NOMO-1 treated with dmso at 0.1 percent for 144 hours (cell line): ENCODE measurements around the gene PPDPF.

ENCODE experiments used
- DNase-seq: peaks from one replicate; lab custom pipeline; 2025; ENCODE audit not compliant: unreplicated experiment; lab: John Stamatoyannopoulos, UW

Gene PPDPF

DNA sequence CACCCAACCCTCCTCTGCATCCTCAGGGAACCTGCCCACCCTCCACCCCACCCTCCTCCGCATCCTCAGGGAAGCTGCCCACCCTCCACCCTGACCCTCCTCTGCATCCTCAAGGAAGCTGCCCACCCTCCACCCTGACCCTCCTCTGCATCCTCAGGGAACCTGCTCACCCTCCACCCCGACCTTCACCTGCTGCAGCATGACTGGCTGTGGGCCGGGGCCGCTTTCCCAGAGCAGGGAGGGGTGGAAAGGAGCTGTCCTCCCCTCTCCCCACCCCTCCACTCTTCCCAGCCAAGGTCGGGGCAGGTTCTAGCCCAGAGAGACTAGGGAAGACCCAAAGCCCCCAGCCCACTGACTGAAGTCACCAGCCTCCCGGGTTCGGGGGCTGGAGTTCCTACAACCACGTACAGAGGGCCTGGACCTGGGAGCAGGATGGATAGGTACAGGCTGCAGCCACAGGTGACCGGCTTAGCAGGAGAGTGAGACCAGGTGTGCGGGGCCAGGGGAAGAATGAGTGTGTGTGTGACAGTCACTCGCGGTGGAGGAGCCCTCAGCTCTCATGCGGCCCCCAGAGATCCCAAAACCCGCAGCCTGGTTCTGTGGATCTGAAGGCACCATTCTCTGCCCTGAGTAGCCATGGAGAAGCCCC, 33.3 kb upstream of the PPDPF start:
- no peak for DNase-seq

DNA sequence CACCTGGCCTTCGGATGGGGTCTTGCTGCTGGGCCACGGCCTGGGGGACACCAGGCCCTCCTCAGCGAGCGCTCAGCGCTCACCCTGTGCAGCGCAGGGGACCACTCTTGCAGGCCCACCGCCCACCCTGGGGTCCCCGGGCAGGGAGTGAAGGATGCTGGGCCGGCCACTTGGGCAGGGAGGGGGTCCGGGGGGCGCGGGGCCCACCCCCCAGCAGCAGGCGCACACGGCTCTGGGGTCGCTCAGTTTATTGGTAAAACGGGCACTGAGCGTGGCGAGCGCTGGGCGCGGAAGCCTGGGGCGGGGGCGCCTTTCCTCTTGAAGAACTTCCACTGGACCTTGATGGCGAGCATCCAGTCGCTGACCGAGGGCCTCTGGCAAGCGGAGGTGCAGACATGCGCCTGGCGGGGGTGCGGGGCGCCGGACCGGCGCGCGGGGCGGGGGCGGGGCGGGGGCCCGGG, 32.8 kb upstream of the PPDPF start:
- DNase-seq: no peak

DNA sequence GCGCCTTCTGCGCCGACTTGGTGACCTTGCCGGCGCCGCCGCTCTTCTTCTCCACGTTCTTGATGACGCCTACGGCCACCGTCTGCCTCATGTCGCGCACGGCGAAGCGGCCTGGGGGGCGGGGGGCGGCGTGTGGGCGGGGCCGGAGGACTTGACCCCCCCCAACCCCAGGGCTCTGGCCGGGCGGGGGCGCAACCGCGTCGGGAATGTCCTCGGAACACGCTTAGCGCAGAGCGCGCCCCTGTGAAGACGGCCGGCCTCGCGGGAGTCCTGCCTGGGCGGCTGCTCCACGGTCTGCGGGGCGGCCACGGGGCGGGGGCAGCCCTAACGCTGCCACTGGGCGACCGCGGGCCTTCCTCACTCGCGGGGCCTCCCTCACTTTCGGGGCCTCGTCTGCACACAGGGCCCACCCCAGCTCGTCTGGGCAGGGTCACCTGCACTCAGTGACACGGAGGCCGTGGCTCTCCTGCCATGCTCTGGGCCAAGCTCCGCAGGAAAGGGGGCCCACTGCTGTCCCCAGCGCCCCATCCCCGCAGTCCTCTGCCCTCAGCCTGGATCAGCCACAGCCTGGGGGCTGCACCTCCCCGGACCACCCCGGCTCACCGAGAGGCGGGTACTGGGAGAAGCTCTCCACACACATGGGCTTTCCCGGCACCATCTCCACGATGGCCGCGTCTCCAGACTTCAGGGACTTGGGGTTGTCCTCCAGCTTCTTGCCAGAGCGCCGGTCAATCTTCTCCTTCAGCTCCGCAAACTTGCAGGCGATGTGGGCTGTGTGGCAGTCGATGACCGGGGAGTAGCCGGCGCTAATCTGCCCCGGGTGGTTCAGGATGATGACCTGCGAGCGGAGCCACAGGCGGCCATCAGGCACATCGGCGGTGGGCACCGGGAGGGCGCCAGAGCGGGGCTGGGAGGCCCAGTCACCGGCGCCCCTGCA, 32.0 kb upstream of the PPDPF start:
- no peak for DNase-seq

DNA sequence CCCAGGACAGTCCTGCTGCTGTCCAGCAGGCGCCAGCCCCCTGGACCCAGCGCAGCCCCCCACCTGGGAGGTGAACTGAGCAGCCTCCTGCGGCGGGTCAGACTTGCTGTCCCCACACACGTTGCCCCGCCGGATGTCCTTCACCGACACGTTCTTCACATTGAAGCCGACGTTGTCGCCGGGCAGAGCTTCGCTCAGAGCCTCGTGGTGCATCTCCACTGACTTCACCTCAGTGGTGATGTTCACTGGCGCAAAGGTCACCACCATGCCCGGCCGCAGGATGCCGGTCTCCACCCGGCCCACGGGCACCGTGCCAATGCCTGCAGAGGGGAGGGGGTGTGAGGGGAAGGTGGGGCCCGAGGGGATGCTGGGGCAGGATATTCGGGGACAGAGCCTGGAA, 30.1 kb upstream of the PPDPF start:
- no peak for DNase-seq

DNA sequence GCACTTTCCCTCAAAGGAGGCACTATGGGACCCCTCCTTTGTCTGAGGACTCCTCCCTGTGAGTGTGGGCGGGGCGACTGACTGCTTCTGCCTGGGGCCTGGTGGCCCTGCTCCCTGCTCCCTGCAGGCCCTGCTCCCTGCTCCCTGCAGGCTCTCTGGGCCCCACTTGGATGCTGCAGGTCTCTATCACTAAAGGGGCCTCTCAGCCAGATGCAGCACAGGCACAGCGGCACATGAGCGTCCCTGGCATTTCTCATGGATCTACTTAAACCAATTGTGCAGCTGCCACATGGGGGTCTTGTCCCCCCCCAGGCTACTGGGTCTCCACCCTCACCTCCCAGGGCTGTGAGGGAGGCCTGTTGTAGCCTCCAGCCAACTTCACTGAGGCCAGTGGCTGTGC, 29.5 kb upstream of the PPDPF start:
- DNase-seq: no peak

DNA sequence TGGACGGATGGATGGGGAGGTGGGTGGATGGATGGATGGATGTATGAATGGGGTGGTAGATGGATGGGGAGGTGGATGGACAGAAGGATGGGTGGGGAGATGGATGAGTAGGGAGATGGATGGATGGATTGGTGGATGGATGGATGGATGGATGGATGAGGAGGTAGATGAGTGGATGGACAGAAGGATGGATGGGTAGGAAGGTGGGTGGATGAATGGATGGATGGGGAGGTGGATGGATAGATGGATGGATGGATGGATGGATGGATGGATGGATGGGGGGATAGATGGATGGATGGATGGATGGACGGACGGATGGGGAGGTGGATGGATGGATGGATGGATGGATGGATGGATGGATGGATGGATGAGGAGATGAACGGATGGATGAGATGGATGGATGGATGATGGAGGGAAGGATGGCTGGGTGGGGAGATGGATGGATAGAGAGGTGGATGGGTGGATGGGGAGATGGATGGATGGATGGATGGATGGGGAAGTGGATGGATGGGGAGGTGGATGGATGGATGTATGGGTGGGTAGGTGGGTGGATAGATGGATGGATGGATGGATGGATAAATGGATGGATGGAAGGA, 28.8 kb upstream of the PPDPF start:
- DNase-seq: no peak

DNA sequence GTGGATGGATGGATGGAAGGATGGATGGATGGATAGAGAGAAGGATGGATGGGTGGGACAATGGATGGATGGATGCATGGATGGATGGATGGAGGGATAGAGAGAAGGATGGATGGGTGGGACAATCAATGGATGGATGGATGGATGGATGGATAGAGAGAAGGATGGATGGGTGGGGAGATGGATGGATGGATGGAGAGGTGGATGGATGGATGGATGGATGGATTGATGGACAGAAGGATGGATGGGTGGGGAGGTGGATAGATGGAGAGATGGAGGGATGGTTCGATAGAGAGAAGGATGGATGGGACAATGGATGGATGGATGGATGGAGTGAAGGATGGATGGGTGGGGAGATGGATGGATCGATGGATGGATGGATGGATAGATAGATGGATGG, 28.0 kb upstream of the PPDPF start:
- DNase-seq: no peak

DNA sequence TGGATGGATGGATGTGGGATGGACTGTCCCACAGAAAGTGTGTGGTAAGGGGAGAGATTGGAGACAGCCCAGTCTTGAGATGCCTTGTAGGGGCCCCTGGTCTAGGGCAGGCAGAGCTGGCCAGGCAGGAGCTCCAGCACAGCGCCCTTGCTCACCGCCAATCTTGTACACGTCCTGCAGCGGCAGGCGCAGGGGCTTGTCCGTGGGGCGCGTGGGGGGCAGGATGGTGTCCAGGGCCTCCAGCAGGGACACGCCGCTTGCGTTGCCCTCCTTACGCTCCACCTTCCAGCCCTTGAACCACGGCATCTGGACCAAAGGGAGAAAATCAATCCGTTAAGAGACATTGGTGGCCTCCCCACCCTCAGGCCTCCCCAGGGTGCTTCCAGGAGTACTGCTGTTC, 27.6 kb upstream of the PPDPF start:
- DNase-seq: no peak

DNA sequence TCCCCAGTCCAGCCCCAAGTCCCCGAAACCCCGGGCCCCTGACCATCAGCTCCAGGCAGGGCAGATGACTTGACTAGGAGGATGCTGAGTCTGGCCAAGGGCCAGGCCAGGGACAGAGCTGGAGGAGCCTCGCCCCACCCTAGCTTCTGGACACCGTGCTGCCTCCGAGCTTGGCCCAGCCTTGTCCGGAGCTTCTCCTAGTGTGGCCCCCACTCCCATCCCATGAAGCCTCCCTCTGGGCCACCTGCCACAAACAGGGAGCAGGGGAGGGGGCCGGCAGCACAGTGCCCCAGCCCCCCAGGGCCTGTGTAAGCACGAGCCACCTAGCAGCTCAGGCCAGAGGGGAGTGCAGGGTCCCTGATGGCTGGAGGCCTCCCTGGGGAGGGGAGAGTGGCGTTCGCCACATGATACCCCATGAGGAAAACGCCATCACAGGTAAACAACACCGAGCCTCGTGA, 27.0 kb upstream of the PPDPF start:
- no peak for DNase-seq

DNA sequence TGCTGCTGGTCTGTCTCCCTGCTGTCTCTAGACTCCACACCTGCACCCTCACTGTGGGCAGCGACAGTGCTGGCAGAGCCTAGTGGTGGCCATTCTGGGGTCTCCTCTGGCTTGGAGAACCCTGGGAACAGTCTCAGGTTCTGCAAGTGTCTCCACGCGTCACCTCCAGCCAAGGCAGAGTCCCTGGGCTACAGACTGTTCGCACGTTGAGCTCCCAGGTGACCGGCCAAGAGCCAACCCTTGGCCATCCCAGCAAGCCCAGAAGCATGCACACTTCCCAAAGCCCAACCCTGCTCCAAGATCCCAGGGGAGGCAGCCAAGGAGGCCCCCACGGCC, 26.5 kb upstream of the PPDPF start:
- DNase-seq: no peak

DNA sequence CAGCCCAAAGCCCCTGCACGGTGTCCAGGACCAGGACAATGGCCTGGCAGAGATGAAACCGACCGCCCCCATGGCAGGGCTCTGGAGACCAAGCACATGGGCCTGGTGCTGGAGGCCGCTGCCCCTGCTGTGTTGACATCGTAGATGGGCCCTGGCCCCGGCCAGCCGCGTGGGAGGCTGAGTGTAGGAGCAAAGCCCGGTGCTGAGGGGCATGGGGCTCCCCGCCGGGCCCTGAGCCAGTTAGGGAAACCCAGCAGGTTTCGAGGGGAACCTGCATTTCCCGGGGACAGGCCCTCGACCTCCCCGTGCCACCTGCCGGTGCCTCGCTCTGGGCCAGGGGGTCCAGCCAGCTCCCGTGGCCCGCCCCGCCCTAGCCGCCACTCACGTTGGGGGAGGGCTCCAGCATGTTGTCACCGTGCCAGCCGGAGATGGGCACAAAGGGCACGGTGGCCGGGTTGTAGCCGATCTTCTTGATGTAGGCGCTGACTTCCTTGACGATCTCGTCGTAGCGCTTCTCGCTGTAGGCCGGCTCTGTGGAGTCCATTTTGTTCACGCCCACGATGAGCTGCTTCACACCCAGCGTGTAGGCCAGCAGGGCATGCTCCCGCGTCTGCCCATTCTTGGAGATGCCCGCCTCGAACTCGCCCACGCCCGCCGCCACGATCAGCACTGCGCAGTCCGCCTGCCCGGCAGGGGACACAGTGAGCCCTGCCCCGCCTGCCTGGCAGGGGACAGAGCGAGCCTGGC, 26.0 kb upstream of the PPDPF start:
- no peak for DNase-seq

DNA sequence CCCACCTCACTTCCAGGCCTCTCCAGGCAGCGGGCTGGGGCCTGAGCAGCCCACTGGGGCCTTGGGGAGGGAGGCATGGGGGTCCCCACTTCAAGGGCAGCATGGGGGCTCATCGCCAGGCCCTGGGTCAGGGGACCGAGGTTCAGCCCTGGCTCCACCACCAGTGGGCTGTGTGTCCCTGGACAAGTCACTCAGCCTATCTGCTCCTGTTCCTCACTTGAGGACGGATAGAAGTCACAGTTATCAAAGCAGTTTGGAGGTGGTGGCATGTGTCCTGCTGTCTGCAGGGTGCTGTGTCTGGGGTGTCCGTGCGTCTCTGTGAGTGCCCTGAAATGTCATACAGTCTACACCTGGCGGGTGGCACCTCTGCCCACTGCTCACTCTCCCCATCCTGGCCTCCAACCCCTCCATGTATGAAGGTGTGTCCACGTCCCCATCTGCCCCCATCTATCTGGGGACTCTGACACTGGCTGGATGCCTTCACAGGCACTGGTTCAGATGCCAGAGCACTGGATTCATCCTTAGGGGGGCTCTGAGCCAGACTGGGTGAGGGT, 25.3 kb upstream of the PPDPF start:
- no peak for DNase-seq

DNA sequence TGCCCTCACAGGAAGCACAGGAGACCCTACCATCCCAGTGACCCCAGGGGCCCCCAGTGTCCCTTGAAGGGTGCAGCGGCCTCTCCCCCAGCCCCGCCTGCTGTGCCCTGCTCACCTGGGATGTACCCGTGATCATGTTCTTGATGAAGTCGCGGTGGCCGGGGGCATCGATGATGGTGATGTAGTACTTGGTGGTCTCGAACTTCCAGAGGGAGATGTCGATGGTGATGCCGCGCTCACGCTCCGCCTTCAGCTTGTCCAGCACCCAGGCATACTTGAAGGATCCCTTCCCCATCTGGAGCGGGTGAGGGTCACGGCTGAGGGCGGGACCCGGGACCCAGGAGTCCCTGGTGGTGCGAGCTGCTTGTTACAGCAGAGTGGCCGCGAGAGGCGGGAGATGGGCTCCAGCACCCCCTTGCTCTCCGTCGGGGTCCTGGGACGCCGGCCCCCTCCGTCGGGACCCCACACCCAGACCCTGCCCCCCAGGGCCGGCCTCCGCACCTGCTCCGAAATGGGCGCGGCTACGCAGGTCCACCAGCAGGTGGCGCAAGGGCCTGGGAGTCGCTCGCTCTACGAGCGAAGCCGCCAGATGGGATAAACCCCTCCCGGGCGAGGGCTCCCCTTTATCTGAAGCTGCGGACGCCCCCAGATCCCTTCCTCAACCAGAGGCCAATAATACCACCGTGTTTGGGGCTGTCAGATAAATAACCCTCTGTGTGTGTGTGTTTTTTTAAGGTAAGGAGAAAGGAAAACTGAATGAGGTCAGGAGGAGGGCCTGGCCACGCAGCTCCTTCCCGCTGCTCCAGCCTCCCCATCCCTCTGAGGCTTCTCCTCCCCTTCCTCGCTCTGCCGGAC, 24.6 kb upstream of the PPDPF start:
- no peak for DNase-seq

DNA sequence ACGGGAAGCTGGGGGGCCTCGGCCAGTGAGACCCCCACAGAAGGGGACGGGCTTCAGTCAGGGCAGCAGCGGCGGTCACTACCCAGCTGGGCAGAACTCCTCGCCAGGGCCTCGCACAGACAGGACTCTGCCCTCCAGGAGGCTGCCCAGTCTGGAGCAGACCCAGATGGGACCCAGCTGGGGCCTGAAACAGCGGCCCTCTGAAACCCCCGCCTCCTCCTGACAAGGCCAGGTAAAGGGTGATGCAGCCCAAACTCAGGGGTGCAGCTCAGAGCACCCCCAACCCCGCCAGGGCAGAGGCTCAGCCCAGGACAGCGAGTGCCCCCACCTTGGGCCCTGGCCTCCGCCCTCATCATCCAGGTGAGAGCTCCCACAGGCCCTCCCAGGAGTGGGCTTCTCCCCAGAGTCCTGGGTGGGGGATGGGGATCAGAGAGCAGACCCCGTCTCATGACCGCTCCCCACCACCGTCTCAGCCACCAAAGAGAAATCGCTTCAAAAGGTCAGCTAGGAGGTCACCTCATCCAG, 23.9 kb upstream of the PPDPF start:
- no peak for DNase-seq

DNA sequence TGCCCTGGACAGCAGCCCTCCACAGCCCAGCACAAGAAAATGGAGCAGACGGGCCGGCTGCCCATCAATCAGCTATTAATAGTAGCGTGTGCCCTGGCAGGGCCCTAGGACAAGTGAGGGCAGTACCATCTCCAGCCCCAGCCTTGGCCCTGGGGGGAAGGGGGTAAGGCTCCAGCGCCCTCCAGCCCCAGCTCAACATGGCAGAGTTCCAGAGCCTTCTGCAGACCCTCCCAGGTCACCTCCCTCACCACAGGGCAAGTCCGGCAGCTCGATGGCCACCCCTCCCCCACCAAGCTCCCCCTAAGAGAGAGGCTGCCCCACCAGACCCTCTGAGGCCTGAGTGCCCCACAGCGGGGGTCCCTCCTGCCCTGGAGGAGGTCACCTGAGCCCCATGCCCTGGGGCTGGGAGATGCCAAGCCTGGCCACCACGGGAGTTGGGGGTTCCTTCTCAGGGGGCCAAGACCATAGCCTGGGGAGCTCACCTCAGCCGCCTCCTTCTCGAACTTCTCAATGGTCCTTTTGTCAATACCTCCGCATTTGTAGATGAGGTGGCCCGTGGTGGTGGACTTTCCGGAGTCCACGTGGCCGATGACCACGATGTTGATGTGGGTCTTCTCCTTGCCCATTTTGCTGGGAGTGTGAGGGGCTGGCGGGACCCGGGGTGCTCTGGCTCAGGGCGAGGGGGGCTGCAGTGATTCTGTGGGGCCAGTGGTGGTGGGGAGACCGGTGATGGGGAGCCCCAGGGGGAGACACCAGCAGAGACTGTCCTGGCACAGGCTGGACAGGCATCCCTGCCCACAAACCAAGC, 23.2 kb upstream of the PPDPF start:
- no peak for DNase-seq

DNA sequence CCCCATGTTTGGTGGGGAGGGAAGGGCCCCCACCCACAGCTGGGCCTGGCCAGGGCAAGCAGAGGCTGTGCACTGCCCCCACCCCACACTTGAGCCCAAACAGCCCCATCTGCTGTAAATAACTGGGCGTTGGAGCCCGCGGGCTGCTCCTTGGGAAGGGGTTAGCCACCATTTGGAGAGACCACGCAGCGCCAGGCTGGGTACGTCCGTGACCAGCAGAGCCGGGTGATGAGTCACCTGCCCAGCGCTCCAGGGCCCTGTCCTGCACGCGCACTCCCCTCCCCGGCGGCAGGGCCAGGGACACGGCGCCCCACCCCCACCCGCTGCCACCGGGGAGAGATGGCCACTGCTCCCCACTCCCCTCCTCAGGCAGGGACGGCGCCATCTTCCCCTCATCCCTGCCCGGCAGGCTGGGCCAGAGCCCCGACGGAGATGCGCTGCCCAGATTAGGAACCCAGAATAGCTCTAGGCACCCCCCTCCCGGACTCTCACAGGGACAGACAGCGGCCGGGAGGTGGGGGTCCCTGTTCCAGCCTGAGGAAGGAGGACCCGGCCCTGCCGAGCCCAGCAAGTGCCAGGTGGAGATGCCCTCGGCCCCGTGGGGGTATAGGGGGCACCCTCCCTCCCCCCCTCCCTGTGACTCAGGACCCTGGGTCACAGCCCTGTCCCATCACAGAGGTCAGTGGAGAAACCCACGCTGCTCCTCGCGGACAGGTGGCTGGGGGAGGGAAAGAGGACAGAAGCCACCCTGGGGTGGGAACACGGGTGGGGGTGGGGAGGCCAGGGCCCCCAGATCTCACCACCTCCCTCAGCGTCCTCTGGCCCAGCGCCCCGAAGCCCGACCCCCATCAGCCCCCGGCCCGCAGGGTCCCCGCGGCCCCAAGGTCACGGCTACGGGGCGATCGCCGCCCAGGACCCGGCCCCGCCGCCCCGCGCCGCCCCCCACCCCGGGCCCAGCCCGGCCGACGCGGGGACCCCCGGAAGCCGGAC, 22.3 kb upstream of the PPDPF start:
- DNase-seq: no peak

DNA sequence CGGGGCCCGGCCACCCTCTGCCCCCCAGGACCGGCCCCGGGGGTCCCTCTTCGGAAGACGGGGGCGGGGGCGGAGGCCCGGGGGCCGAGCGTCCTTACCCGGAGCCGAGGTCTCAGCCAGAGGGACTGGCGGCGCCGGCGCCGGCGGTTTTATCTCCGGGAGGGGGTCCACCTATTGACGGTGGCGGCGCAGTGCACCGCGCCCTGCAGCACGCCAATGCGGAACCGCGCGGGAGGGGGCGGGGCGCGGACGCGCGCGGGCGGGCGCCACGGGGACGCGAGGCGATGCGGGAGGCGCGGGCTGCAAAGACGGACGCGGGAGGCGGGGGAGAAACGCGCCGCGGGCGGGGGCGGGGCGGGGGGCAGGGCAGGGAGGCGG, 21.6 kb upstream of the PPDPF start, which contains the start of gene EEF1A2:
Gene EEF1A2 (minus strand): TSS at position 124 of the 378 bp plus-strand sequence. CDS start 1,320 bp downstream, outside the sequence.
- DNase-seq: no peak
